K562 treated with DMSO at 1 percent for 24 hours (cell line): ENCODE results near the gene NPM1. TPM values are rescaled to one million over a fixed set of nuclear protein-coding genes. Genes with fewer than 3 reads are reported as not detected.

Source experiments
- total RNA-seq: library from RNA; unstranded; fragments of 300-600 nt; gene quantifications from 2 replicates; pipeline ENCODE4 v1.2.3, GENCODE V29; 2022; ENCODE audit warnings: low read depth; ENCODE audit not compliant: insufficient read depth

Gene NPM1, protein sequence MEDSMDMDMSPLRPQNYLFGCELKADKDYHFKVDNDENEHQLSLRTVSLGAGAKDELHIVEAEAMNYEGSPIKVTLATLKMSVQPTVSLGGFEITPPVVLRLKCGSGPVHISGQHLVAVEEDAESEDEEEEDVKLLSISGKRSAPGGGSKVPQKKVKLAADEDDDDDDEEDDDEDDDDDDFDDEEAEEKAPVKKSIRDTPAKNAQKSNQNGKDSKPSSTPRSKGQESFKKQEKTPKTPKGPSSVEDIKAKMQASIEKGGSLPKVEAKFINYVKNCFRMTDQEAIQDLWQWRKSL
- total RNA-seq, result 1,423 and 1,620 TPM in 2 replicates

DNA sequence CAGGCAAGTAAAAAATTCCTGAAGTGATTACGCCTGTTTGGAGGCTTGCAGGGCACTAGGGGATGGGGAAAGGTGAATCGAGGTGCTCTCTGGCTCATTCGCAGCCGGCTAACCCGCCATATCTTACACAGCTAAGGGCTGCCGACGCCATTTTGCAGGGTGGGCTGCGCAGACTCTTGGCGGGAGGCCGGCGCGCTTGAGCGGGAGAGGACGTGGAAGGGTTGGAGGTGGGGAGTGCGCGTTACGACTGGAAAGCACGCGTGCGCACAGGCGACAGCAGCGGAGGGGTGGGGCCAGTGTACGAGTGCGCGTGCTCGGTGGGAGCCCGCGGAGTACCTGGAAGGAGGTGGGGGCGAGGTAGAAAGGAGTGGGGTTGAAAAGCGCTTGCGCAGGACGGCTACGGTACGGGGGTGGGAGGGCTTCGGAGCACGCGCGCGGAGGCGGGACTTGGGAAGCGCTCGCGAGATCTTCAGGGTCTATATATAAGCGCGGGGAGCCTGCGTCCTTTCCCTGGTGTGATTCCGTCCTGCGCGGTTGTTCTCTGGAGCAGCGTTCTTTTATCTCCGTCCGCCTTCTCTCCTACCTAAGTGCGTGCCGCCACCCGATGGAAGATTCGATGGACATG lies at the start of gene NPM1:
Gene NPM1 (plus strand): TSS at position 505 of the 625 bp plus-strand sequence. CDS start 100 bp downstream, at position 605.

GRCh38 chr5:171418982-171419687 lies 31.5 kb downstream of the NPM1 start, which contains the start of gene FGF18:
Gene FGF18 (plus strand): TSS chr5:171419647. CDS start chr5:171420200, 553 bp downstream.

Other genes starting within 250 kb of the NPM1 start
- not detected in 2 replicates for gene TLX3, start 78.6 kb upstream of the NPM1 start, total RNA-seq
- not detected in 2 replicates for gene FGF18, start 31.8 kb downstream of the NPM1 start, total RNA-seq